ENCODE data around the gene PLAC1.

The PLAC1 gene

DNA sequence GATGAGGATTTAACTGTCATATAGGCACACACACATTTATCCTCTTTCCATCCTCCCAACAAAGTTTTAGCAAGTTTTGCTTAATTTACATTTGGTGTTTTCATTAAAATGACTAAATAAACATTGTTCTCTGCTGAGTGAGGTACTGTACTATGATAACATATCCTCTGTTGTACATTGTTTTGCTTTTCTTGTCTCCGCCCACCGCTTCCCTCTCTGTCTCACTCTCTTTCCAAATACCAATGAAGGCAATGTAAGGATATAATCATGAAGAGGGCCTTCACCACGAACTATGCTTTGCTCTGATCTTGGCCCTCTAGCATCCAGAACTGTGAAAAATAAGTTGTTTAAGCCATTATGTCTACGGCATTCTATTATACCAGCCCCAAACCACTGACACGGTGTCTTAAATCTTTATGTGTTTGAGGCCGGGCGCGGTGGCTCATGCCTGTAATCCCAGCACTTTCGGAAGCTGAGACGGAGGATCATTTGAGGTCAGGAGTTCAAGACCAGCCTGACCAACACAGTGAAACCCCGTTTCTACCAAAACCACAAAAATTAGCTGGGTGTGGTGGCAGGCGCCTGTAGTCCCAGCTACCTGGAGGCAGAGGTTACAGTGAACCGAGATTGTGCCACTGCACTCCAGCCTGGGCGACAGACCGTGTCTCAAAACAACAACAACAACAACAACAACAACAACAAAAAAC is 133.0 kb downstream of the PLAC1 start:
- no peak overlapping the region for H3K4me3 ChIP-seq (ENCODE audit: low read depth, low read length)
- TF ChIP-seq, protein P1, sequence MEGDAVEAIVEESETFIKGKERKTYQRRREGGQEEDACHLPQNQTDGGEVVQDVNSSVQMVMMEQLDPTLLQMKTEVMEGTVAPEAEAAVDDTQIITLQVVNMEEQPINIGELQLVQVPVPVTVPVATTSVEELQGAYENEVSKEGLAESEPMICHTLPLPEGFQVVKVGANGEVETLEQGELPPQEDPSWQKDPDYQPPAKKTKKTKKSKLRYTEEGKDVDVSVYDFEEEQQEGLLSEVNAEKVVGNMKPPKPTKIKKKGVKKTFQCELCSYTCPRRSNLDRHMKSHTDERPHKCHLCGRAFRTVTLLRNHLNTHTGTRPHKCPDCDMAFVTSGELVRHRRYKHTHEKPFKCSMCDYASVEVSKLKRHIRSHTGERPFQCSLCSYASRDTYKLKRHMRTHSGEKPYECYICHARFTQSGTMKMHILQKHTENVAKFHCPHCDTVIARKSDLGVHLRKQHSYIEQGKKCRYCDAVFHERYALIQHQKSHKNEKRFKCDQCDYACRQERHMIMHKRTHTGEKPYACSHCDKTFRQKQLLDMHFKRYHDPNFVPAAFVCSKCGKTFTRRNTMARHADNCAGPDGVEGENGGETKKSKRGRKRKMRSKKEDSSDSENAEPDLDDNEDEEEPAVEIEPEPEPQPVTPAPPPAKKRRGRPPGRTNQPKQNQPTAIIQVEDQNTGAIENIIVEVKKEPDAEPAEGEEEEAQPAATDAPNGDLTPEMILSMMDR (IDR thresholded peaks at IDR 0.05; ENCODE audit: borderline replicate concordance, insufficient read depth, low read depth, low read length), result no peak

DNA sequence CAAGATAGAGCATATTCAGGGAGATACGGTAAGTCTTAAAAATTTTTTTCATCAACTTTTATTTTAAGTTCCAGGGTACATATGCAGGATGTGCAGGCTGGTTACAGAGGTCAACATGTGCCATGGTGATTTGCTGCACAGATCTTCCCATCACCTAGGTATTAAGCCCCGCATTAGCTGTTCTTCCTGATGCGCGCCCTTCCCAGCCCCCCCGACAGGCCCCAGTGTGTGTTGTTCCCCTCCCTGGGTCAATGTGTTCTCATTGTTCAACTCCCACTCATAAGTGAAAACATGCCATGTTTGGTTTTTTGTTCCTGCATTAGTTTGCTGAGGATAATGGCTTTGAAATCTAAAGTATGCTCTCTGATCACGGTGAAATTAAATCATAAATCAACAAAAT is 134.1 kb downstream of the PLAC1 start:
- H3K4me3 ChIP-seq (ENCODE audit: low read depth, low read length), result no peak overlapping the region
- TF ChIP-seq, protein P1 (IDR thresholded peaks at IDR 0.05; ENCODE audit: borderline replicate concordance, insufficient read depth, low read depth, low read length), result no peak

DNA sequence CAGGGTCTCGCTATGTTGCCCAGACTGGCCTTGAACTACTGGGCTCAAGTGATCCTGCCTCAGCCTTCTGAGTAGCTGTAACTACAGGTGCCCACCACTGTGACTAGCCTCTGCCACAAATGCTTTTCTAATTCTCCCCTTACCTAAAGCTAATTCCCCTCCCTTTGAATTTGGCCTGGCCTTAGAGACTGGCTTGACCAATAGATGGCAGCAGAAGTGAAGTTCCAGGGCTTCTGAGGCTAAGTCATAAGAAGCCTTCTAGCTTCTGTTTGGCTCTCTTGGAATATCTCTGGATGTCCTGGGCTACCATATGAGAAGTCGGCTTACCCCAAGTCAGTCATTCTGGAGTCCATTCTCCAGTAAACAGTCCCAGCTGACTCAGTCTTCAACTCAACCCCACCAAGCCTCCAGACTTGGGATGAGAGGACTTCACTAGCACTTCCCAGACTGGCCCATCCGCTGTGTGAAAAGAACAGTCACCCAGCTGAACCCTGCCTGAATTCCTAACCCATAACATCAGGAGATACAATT is 137.3 kb downstream of the PLAC1 start:
- no peak overlapping the region for H3K4me3 ChIP-seq (ENCODE audit: low read depth, low read length)
- TF ChIP-seq, protein P1 (IDR thresholded peaks at IDR 0.05; ENCODE audit: borderline replicate concordance, insufficient read depth, low read depth, low read length), result peak; percentile 46; the same call in 1 of the 2 replicates

Data from GM12875 (cell line).